Stimulated activated naive CD4-positive, alpha-beta T cell treated with Interleukin-2 at 50 U/mL for 16 hours (primary cell): ENCODE results near the gene TNFRSF1A.

Experiments used
- DNase-seq: peaks from one replicate; lab custom pipeline; 2025; lab: John Stamatoyannopoulos, UW

The TNFRSF1A gene

DNA sequence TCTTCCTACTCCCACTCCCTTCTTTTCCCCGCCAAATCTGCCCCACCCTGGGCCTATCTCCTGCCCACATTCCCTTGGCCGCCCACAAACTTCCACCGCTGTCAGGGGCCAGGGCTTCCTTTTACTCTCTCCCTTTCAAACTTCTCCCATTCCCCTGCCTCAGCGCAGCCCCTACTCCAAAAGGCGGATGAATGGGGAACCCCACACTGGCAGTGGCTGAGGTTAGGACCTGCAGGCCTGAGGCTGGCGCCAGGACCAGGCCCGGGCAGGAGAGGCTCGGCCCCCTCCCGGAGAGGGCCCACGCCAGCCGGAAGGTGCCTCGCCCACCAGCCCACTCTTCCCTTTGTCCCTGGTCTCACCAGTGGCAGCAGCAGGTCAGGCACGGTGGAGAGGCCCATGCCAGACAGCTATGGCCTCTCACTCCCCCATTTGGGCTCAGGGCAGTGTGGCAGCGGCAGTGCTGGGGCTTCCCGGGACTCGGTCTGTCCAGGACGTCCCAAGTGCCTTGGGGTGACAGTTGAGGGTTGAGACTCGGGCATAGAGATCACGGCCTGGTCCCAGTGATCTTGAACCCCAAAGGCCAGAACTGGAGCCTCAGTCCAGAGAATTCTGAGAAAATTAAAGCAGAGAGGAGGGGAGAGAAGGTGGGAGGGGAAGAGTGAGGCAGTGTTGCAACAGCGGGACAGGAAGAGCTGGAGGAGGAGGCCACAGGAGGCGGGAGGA is at the start of gene TNFRSF1A:
TNFRSF1A (minus strand) TSS at position 660 of the 723 bp plus-strand sequence; CDS start at position 398, 262 bp downstream.
- DNase-seq = peak; percentile 56

DNA sequence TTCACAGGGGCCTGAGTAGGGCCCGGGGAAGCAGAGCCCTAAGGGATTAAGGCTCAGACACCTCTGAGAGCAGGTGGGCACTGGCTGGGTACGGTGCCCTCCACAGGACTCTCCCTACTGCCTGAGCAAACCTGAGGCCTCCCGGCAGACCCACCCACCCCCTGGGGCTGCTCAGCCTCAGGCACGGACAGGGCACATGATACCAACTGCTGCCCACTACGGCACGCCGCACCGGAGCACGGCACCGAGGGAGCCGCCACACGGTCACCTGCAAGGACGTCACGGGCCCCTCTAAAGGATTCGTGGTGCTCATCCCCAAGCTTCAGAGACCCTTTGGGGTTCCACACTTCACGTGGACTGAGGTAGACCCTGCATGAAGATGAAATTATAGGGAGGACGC is 49.1 kb upstream of the TNFRSF1A start:
- DNase-seq = no peak

DNA sequence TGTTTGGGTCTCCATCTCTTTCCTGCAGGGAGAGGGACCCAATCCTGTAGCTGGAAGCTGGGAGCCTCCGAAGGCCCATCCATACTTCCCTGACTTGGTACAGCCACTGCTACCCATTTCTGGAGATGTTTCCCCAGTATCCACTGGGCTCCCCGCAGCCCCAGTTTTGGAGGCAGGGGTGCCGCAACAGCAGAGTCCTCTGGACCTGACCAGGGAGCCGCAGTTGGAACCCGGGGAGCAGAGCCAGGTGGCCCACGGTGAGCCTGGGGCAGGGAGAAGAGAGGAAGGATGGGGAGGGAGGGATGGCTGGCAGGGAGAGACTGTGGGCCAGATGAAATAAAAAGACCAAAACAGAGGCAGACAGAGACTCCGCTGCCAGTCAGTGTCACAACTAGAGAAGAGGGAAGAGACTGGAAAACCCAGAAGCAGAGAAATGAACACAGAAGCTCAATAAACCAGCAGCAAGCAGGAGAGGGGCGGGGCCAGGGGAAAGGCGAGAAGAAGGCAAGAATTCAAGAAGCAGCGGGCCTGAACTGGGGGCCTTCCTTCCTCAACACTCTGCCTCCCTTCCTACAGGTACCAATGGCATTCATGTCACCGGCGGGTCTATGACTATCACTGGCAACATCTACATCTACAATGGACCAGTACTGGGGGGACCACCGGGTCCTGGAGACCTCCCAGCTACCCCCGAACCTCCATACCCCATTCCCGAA is 48.4 kb upstream of the TNFRSF1A start:
- no peak for DNase-seq

DNA sequence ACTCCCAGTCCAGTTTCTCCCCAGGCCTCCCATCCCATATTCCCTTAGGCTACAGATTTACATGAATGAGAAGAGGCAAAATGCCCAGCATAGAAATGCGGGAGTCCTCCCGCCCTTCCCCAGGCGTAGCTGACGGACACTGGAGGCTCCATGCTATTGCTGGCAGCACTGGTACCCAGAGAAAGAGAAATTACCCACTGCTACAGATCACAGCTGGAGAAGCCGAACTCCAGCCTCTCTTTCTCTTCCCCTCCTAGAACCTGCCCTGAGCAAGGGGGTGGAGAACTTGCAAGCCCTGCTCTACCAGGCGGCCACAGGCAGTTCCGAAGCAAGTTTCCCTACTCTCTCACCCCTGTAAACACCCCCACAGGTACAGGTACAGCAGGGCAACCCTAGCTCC is 45.7 kb upstream of the TNFRSF1A start:
- no peak for DNase-seq

DNA sequence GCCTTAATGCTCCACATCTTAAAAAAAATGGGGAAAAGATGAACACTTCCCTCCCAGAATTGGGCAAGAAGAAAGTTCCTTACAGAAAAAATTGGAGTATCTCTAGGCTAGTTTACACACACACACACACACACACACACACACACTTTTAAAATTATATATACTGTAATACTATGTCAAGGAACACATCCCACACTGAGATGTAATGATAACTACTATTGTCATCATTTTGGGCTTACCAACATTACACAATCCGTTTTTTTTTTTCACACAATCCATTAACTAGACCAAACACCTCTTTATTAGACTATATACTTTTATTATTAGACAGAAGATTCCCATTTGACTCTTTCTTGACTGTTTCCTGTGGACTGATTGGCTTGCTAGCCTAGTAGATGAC is 44.6 kb upstream of the TNFRSF1A start:
- DNase-seq = no peak

DNA sequence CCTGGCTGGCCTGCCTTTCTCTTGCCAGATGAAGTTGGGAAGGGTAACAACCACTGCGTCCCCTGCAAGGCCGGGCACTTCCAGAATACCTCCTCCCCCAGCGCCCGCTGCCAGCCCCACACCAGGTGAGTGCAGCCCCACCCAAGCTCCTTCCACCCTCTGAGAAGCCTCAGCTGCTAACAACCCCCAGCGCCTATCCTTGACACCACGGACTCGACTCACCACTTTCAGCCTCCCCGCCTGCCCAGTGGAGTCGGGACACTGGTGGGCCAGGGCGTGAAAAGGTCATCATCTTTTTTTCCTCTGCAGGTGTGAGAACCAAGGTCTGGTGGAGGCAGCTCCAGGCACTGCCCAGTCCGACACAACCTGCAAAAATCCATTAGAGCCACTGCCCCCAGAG is 44.2 kb upstream of the TNFRSF1A start:
- no peak for DNase-seq

DNA sequence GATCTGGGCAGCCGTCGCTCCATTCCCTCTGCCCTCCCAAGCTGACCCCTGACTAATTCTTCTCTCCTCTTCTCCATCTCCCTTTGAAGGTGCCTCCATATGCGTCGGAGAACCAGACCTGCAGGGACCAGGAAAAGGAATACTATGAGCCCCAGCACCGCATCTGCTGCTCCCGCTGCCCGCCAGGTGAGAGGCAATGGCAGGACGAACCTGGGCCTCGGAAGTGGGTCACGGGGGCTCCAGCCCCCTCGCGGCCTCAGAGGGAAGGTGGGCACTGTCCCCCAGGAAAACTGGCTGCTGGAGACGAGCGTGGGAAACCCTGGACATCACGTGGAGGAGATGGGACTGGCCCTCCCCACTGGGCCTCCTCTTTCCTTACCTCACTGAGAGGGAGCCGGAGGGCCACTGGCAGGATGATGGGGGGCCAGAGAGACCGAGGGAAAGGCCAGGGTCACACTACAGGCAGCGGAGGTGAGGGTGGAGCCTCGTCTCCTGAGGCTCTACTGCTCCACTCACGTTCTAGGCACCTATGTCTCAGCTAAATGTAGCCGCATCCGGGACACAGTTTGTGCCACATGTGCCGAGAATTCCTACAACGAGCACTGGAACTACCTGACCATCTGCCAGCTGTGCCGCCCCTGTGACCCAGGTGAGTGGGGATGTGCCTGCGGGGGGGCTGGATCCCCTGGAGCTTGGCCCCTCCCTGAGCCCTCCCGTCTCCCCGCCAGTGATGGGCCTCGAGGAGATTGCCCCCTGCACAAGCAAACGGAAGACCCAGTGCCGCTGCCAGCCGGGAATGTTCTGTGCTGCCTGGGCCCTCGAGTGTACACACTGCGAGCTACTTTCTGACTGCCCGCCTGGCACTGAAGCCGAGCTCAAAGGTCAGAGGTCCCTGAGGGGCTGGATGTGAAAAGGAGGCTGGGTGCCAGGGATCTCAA is 42.9 kb upstream of the TNFRSF1A start:
- no peak for DNase-seq

DNA sequence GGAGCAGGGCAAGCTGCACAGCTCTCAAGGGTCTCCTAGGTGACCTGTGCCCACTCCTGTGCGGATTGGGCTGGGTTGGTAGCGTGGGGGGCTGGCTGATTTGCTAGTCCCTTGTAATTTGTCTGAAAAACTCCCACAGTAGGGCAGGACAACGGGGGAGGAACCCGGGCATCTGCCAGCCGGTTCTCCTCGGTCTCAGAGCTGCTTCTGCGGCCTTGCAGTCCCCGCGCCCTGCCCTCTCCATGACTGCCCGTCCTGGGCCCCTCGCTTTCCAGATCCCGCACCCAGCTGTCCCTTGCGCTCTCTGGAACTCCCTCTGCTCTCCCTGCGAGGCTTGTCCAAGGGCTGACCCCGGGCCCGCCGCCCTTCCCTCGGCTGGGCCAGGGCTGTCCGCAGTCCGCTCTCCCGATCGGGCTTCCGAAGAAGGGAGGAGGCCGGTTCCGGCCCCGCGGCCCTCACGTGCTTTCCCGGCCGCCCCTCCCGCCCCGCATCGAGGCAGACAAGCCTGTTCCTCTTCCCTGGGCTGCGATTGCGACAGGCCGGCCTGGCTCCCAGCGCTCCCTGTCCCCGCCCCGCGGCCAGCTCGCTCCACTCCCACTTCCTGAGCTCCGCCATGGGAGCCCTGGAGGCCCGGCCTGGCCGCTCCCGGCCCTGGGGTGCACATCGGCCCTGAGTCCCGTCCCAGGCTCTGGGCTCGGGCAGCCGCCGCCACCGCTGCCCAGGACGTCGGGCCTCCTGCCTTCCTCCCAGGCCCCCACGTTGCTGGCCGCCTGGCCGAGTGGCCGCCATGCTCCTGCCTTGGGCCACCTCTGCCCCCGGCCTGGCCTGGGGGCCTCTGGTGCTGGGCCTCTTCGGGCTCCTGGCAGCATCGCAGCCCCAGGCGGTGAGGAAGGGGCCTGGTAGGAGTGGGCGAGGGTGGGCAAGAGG is 42.0 kb upstream of the TNFRSF1A start, which contains the start of gene LTBR:
LTBR (plus strand) TSS at position 591 of the 927 bp plus-strand sequence; CDS start at position 788, 197 bp downstream.
- DNase-seq = no peak

DNA sequence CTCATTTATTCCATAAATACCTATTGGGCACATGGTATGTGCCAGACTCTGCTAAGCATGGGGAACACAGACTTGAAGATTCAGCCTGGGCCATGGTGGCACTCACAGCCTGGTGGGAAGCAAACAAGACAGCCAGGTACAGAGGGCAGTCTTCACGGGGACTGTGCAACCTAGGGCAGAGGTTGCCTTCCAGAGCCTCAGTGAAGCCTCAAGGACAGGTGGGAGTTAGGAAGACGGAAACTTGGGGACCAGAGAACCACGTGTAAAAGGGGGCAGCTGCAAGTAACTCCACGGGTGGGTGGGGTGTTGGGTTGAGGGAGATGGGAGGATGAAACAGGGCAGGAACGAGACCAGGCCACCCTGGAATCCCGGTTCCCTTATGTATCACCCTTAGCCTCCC is 41.1 kb upstream of the TNFRSF1A start:
- DNase-seq = no peak

DNA sequence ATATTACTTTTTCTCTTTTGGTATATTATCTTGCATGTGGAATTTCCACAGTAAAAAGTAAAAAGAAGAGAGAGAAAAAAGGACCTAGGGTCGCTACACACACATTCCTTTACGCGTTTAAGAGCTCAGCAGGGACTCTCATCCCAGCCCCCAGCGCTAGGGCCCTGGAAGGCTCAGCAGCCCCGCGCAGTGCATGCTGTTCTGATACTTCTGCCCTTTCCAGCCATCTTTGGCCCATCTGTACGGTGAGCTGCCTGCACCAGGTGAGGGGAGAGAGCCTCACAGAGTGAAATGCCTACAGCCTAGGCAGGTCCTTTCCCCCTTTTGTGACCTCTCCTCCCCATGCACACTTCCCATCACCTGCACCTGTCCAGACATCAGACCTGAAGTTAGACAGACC is 40.5 kb upstream of the TNFRSF1A start:
- no peak for DNase-seq

DNA sequence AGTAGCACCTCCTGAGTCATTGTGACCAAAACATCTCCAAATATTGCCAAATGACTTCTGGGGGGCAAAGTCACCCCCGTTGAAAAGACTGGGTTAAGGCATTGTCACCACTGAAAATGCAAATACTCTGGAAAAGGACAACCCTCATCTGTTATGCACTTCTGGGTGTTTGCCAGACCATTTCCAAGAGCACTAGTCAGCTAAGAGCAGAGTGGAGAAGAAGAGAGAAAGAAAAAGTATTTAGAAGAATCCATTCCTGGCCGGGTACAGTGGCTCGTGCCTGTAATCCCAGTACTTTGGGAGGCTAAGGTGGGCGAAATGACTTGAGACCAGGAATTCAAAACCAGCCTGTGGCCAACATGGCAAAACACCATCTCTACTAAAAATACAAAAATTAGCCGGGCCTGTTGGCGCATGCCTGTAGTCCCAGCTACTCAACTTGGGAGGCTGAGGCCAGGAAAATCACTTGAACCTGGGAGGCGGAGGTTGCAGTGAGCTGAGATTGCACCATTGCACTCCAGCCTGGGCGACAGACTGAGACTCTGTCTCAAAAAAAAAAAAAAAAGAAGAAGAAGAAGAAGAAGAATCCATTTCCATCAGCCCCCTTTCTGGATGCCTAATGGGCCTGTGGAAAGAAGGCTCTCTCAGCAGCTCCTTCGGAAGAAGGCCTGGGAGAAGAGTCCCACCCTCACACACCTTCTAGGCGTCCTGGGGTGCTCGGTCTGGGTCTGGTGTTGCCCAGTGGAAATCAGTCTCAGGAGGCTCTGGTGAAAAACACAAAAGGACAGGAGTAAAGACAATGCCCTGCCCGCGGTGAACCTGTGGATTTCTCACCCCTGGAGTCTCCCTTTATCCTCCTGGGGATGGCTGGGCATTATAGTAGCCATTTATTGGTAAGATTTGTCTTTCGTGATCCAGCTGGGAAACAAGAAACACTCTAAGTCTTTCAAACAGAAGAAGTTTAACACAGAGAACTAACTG is 38.6 kb upstream of the TNFRSF1A start:
- DNase-seq = no peak

DNA sequence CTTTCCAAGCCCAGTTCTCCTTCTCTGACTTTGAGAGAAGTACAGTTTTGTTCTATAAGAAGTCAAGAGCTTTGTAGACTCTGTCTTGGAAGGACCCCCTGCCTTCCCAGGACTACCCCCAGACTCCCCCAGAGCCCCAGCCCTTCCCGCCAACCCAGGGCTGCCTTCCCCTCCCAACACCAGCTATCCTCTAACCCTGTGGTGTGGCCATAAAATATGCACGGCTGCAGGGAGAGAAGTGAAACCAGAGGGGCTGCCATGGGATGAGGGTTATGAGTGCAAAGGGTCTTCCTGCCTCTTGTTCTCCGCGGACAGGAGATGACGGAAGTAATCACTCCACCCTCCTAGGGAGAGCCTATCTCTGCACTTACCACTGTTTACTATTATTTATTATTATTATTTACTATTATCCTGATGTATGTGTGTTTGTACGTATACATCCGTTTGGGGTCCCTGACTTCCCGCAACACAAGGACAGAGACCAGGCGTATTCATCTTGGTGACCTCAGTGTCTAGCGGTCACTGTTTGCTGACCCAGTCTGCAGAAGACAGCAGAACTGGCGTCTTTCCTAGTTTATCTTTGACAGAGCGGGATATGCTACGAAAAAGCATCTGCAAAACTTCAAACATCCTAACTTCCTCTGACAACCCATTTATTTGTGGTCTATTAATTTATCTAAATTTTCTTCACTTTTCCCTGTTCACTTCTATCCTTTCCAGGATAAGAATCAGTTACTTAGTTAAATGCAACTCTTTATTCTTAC is 37.0 kb upstream of the TNFRSF1A start:
- DNase-seq = no peak

DNA sequence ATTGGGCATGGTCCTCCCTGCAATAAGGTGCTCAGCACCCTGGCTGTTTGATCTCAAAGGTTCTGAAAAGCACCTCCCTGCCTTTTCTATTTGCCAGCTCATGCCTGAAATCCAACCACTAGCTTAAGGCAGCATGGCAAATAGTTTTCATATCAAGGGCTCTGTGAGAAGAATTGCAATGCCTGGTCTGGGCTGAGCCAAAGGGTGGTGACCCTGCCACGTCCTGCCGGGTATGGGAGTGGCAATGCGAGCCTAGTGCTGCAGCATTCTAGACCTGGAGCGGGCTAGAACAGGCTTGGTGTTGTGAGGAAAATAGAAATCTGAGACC is 35.8 kb upstream of the TNFRSF1A start:
- DNase-seq = no peak

DNA sequence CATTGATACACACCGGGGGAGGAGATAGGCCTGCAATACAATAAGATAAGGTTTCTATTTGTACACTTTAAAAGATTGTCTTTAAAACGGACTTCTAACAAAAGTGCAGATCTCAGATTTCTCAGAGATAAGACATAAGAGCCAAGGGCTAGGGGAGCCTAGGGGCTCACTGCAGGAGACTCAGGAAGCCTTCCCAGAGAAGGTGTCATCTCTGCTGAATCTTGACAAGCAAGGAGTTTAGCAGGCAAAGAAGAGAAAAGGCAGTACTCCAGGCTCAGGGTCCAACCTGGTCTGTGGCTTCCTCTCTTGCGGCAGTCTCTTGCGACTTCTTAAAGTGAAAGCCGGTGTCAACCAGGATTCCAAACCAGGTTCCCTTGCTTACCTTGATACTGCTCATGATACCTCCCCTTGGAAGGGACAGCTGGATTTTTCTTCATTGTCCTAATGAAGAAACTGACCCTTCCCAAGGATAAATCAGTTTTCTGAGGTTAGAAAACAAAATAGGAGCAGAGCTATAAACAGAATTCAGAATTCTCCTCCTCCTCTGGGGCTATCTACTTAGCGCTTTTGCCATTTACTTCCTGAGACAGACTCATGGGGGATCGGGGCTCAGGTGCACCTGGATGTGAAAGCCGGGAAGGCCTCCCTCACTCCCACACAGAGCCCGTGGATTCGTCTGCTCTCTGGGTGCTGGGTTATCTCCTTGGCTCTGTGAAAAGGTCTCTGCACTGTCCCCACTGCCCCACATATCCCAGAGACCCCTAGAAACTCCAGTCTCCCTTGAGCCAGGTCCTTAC is 35.2 kb upstream of the TNFRSF1A start:
- DNase-seq = no peak

DNA sequence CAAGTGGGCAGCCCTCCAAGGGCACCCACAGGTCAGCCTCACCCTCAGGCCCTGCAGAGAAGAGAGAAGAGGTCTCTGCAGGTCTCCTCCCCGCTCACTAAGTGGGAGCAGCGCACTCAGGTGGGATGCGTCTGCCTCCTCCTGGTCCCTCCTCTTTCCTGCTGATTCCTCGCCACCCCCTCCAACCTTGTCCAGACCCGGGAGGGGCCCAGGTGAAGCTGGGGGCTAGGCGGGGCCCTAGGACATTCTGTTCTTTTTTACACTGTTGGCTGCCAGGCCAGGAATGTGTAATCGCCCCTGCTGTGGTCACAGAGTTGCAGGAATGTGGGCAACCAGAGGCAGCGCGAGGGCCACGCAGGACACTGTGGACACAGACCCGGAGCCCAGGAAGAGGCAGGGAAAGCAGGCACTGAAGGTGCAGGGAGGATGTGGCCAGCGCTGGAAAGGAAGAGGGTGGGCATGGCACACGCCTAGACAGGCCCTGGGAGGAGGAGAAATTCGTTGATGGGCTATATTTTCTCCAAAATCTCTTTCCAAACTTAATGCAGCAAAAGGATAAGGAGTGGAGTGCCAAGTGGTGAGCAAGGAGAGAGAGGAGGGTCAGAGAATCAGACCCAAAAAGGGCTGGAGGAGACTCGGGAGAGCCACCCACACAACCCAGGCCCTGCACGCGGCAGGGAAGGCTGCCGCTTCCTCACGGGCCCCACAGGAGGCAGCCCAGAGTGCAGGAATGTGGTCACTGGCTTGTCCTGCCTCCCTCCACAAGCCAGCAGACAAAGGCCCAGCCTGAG is 34.4 kb upstream of the TNFRSF1A start:
- DNase-seq = no peak

DNA sequence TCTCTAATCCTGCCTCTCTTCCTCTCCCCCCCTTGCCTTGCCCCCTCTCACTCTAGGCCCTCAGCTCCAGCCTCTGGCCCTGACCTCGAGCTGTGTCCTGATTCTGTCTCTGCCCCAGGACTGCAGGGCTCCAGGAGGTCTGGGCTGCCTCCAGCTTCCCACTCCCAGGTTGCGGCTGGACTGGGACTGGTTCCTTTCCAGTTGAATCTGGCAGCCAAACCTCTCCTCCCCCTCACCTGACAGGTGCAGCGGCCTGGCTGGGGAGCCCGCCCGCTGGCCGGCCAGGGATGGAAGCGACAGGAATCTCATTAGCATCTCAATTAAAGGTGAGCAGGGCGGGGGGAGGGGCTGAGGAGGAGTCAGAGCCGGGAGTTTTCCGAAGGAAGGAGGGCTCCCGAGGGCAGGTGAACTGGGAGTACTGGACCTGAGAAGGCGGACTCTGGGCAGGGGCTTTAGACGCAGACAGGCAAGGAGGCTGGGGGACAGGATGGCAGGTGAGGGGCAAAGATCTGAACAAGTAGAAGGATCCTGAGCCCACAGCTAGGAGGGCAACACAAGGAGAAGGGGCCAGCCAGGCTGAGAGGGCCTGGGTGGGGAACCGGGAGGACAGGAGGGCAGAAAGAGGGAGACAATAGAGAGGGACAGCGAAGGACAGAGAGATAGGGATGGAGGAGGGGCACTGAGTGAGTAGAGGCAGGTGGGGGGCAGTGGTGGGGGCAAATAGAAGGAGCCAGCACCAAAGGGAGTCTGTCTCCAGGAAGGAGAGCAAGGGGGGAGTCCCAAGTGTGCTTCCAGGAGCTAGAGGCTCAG is 33.6 kb upstream of the TNFRSF1A start, which contains the start of gene SCNN1A:
SCNN1A (minus strand) TSS at position 295 of the 810 bp plus-strand sequence. CDS start 780 bp downstream, outside the sequence.
- no peak for DNase-seq

DNA sequence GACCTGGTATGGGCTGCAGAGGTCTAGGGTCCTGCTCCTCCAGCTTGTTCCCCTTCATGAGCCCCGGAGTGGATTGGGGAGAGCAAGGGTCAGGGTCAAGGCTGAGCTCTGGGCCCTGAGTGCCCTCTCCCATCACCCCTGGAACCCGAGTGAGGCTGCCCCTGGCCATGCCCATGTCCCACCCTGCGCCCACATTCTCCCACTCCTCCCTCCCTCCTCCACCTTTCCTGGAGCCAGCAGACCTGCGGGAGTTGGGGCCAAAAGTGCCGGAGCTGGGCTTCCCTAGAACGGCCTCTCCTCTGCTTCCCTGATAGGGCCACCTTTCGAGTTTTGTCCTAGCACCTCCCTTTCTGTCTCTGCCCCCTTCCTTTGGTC is 32.9 kb upstream of the TNFRSF1A start:
- no peak for DNase-seq
